Measurements from ENCODE around the gene SPINK14.

- TF ChIP-seq CTCF (conservative IDR thresholded peaks at IDR 0.05; ENCODE audit: low read depth, low read length) (no peak), EZH2 (IDR thresholded peaks at IDR 0.05; ENCODE audit: borderline replicate concordance, low read depth, low read length, poor library complexity, severe bottlenecking) (no peak)
Measured at GRCh38 chr5:148186248-148187003, 18.1 kb downstream of the SPINK14 start.

Measured in A673 (cell line).